Erythroblast (primary cell): ENCODE measurements around the gene EPC2.

Experiments
- GATA1 ChIP-seq: IDR thresholded peaks from 2 replicates; pipeline ENCODE4 v1.6.1; 2011; ENCODE audit warnings: low read depth, mild to moderate bottlenecking, control low read depth, low read length, moderate library complexity
- POLR2A ChIP-seq: IDR thresholded peaks from 2 replicates; pipeline ENCODE4 v1.6.1; 2011; ENCODE audit warnings: mild to moderate bottlenecking, low read length

- TF ChIP-seq POLR2A (no peak), GATA1 (no peak)
Measured at GRCh38 chr2:148616662-148617061, 27.9 kb upstream of the EPC2 start.
